GM12878 (cell line): ENCODE results near the gene DYSF. TPM values are rescaled to one million over a fixed set of nuclear protein-coding genes. Genes with fewer than 3 reads are reported as not detected.

ENCODE experiments used
- POLR2A ChIP-seq: IDR thresholded peaks from 2 replicates; pipeline ENCODE4 v1.6.1; 2011; ENCODE audit warnings: low read depth, mild to moderate bottlenecking, low read length
- POLR2AphosphoS5 ChIP-seq: IDR thresholded peaks from 2 replicates; pipeline ENCODE4 v1.6.1; 2011; ENCODE audit warnings: mild to moderate bottlenecking, low read length, inconsistent platforms
- TCF3 ChIP-seq: IDR thresholded peaks from 2 replicates; pipeline ENCODE4 v1.6.1; 2012; ENCODE audit warnings: low read depth, mild to moderate bottlenecking, low read length, borderline replicate concordance; ENCODE audit not compliant: insufficient read depth
- polyA plus RNA-seq, 11 experiments: library from polyadenylated mRNA; depleted of rRNA in 4 of 11; unstranded in 6 of 11; stranded (reverse) in 5 of 11; fragments of >200 nt; fragmentation: Nextera tagmentation in 4 of 11; fragmentation: Illumina TruSeq in 1 of 11; extraction: Ambion mirVana in 4 of 11; extraction: Trizol in 1 of 11; gene quantifications; 1 replicate in 1 of 11; 2 replicates in 10 of 11; pipeline versions ENCODE4 v1.2.1 to v1.2.3, GENCODE V29; 2011 to 2016; ENCODE audit warnings: inconsistent platforms in 2 of 11, missing spikeins in 2 of 11, low read depth in 1 of 11
- total RNA-seq, 4 experiments: library from RNA; depleted of rRNA in 3 of 4; stranded (reverse); fragments of >200 nt in 3 of 4; fragmentation: Illumina TruSeq in 1 of 4; extraction: Trizol in 1 of 4; gene quantifications; 2 replicates each; pipeline versions ENCODE4 v1.2.1 to v1.2.3, GENCODE V29; 2013 to 2021
- TF ChIP-seq, protein P1 (sequence below): IDR thresholded peaks from 2 replicates; pipeline ENCODE4 v1.6.1; 2012; ENCODE audit warnings: improper control_type of control experiment, low read depth, low read length; ENCODE audit not compliant: insufficient replicate concordance
- TF ChIP-seq, protein P2 (sequence below): fragments of 450-650 bp; IDR thresholded peaks from 2 replicates; pipeline ENCODE4 v1.6.1; 2016; ENCODE audit warnings: mild to moderate bottlenecking

The DYSF gene
- total and polyA plus RNA-seq, 10 of the 15 experiments (the other 5 are each of a cell fraction or from before 2014, with no cell fraction given) = under 0.01 to 0.15 (median 0.03) TPM; not detected in 7

DNA sequence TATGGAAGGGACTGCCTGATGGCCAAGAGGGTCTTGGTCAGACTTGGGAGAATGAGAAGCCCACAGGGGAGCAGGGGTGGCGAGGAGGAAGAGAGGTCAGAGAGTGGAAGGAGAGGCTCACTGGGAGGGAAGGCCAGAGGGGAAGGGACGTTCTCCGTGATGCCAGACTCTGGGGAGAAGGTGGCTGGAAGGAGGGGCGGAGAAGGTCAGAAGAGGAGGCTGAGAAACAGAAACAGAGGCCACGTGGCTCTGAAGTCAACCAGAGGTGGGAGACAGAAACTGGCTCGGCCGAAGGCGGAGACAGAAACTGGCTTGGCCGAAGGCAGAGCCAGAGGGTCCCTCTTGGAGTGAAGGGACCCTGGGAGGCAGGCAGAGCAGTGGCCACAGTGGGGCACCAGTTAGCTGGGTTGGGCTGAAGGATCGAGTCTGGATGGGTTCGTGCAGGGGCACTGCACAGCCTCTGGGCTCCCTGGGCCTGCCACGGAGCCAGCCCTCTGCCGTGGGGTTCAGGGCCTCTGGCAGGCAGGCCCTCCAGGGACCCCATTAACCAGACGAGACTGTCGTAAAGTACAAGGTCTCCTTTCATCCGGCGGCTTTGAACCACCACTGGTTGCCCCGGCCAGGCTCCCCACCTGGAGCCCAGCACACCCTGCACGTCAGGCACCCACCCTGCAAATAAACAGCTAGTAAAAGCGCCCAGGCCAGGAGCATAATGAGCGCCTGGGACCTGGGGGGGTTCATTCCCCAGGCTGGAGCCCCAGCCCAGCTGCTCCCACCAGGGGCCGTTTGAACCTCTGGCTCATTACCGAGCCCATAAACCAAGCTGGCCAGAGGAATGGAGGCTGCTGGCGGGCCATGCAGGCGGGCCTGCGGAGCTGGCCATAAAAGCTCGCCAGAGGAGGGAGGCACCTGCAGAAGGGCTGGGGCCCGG, 218.8 kb downstream of the DYSF start (continued):
- TF ChIP-seq, protein P1, sequence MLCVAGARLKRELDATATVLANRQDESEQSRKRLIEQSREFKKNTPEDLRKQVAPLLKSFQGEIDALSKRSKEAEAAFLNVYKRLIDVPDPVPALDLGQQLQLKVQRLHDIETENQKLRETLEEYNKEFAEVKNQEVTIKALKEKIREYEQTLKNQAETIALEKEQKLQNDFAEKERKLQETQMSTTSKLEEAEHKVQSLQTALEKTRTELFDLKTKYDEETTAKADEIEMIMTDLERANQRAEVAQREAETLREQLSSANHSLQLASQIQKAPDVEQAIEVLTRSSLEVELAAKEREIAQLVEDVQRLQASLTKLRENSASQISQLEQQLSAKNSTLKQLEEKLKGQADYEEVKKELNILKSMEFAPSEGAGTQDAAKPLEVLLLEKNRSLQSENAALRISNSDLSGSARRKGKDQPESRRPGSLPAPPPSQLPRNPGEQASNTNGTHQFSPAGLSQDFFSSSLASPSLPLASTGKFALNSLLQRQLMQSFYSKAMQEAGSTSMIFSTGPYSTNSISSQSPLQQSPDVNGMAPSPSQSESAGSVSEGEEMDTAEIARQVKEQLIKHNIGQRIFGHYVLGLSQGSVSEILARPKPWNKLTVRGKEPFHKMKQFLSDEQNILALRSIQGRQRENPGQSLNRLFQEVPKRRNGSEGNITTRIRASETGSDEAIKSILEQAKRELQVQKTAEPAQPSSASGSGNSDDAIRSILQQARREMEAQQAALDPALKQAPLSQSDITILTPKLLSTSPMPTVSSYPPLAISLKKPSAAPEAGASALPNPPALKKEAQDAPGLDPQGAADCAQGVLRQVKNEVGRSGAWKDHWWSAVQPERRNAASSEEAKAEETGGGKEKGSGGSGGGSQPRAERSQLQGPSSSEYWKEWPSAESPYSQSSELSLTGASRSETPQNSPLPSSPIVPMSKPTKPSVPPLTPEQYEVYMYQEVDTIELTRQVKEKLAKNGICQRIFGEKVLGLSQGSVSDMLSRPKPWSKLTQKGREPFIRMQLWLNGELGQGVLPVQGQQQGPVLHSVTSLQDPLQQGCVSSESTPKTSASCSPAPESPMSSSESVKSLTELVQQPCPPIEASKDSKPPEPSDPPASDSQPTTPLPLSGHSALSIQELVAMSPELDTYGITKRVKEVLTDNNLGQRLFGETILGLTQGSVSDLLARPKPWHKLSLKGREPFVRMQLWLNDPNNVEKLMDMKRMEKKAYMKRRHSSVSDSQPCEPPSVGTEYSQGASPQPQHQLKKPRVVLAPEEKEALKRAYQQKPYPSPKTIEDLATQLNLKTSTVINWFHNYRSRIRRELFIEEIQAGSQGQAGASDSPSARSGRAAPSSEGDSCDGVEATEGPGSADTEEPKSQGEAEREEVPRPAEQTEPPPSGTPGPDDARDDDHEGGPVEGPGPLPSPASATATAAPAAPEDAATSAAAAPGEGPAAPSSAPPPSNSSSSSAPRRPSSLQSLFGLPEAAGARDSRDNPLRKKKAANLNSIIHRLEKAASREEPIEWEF = no peak
- TF ChIP-seq POLR2A = no peak
- no peak for TF ChIP-seq TCF3
- TF ChIP-seq, protein P2, sequence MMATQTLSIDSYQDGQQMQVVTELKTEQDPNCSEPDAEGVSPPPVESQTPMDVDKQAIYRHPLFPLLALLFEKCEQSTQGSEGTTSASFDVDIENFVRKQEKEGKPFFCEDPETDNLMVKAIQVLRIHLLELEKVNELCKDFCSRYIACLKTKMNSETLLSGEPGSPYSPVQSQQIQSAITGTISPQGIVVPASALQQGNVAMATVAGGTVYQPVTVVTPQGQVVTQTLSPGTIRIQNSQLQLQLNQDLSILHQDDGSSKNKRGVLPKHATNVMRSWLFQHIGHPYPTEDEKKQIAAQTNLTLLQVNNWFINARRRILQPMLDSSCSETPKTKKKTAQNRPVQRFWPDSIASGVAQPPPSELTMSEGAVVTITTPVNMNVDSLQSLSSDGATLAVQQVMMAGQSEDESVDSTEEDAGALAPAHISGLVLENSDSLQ = no peak
- no peak for TF ChIP-seq POLR2AphosphoS5
- TF ChIP-seq, all 136 proteins: peak for 0
